ENCODE data around the gene IFNGR2.

- TF ChIP-seq CTCF (optimal IDR thresholded peaks at IDR 0.05 in 1 of 3, IDR thresholded peaks at IDR 0.05 in 1 of 3, conservative IDR thresholded peaks at IDR 0.05 in 1 of 3; ENCODE audit: extremely low read depth in 1 of 3, insufficient read depth in 2 of 3, low read length in 3 of 3): no peak
- no peak for TF ChIP-seq EZH2 (IDR thresholded peaks at IDR 0.05; ENCODE audit: low read length)
Measured at GRCh38 chr21:33394260-33394659, 9.0 kb upstream of the IFNGR2 start.
